ENCODE results near the gene MRTFA. TPM values are rescaled to one million over a fixed set of nuclear protein-coding genes. Genes with fewer than 3 reads are reported as not detected.

The MRTFA gene
- total and polyA plus RNA-seq, 2 of the 13 experiments (the other 11 are each of a cell fraction or from before 2014, with no cell fraction given), result 2.4 to 8.2 TPM

DNA sequence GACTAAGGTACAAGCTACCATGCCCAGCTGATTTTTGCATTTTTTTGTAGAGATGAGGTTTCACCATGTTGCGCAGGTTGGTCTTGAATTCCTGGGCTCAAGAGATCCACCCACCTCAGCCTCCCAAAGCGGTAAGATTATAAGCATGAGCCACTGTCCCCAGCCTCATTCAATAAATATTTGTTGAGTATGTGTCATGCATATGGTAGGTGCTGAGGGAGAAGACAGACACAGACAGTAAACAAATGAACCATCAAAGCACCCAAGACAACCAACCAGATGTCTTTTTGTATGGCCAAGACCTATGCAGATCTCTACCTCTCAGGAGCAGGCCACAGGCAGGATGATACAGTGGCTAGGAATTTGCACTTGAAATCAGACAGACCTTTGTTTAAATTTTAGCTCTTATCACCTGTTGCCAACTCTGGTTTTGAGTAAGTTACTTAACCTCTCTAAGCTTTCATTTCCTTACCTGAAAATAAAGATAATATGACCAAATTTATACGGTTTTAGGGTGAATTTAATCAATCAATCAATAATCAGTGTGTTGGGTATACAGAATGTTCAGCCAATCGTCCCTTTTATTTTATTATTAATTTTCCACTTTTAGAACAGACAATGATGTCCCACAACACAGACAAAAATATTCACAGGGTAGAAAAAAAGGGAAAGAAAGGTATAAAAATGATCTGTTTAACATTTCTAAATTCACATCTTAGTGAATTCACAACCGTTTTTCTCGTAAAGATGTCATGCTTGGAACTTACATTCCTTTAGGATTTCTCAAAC is 137.9 kb downstream of the MRTFA start (continued):
- TF ChIP-seq, protein P1, sequence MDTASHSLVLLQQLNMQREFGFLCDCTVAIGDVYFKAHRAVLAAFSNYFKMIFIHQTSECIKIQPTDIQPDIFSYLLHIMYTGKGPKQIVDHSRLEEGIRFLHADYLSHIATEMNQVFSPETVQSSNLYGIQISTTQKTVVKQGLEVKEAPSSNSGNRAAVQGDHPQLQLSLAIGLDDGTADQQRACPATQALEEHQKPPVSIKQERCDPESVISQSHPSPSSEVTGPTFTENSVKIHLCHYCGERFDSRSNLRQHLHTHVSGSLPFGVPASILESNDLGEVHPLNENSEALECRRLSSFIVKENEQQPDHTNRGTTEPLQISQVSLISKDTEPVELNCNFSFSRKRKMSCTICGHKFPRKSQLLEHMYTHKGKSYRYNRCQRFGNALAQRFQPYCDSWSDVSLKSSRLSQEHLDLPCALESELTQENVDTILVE (CRISPR knock-in tag; IDR thresholded peaks at IDR 0.05), result peak; percentile 66; the same call in 1 of the 2 replicates
- TF ChIP-seq, protein P2, sequence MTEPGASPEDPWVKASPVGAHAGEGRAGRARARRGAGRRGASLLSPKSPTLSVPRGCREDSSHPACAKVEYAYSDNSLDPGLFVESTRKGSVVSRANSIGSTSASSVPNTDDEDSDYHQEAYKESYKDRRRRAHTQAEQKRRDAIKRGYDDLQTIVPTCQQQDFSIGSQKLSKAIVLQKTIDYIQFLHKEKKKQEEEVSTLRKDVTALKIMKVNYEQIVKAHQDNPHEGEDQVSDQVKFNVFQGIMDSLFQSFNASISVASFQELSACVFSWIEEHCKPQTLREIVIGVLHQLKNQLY (CRISPR knock-in tag; IDR thresholded peaks at IDR 0.05), result peak; percentile 89
- TF ChIP-seq REL (CRISPR knock-in tag; conservative IDR thresholded peaks at IDR 0.05) (no peak), NFIC (IDR thresholded peaks at IDR 0.05; ENCODE audit: low read length) (peak; percentile 79), TARDBP (CRISPR knock-in tag; IDR thresholded peaks at IDR 0.05) (peak; percentile 51; the same call in 1 of the 2 replicates), JUN (CRISPR knock-in tag; IDR thresholded peaks at IDR 0.05) (peak; percentile 98), CREM (IDR thresholded peaks at IDR 0.05) (peak; percentile 82), CREM (CRISPR knock-in tag; IDR thresholded peaks at IDR 0.05) (no peak), GATAD1 (CRISPR knock-in tag; IDR thresholded peaks at IDR 0.05) (peak; percentile 50; the same call in 1 of the 2 replicates), ISX (CRISPR knock-in tag; conservative IDR thresholded peaks at IDR 0.05) (no peak)
- TF ChIP-seq, protein P3, sequence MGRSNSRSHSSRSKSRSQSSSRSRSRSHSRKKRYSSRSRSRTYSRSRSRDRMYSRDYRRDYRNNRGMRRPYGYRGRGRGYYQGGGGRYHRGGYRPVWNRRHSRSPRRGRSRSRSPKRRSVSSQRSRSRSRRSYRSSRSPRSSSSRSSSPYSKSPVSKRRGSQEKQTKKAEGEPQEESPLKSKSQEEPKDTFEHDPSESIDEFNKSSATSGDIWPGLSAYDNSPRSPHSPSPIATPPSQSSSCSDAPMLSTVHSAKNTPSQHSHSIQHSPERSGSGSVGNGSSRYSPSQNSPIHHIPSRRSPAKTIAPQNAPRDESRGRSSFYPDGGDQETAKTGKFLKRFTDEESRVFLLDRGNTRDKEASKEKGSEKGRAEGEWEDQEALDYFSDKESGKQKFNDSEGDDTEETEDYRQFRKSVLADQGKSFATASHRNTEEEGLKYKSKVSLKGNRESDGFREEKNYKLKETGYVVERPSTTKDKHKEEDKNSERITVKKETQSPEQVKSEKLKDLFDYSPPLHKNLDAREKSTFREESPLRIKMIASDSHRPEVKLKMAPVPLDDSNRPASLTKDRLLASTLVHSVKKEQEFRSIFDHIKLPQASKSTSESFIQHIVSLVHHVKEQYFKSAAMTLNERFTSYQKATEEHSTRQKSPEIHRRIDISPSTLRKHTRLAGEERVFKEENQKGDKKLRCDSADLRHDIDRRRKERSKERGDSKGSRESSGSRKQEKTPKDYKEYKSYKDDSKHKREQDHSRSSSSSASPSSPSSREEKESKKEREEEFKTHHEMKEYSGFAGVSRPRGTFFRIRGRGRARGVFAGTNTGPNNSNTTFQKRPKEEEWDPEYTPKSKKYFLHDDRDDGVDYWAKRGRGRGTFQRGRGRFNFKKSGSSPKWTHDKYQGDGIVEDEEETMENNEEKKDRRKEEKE (IDR thresholded peaks at IDR 0.05), result no peak
- TF ChIP-seq, protein P4, sequence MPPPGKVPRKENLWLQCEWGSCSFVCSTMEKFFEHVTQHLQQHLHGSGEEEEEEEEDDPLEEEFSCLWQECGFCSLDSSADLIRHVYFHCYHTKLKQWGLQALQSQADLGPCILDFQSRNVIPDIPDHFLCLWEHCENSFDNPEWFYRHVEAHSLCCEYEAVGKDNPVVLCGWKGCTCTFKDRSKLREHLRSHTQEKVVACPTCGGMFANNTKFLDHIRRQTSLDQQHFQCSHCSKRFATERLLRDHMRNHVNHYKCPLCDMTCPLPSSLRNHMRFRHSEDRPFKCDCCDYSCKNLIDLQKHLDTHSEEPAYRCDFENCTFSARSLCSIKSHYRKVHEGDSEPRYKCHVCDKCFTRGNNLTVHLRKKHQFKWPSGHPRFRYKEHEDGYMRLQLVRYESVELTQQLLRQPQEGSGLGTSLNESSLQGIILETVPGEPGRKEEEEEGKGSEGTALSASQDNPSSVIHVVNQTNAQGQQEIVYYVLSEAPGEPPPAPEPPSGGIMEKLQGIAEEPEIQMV (CRISPR knock-in tag; IDR thresholded peaks at IDR 0.05; ENCODE audit: low read depth), result no peak
- TF ChIP-seq, protein P5, sequence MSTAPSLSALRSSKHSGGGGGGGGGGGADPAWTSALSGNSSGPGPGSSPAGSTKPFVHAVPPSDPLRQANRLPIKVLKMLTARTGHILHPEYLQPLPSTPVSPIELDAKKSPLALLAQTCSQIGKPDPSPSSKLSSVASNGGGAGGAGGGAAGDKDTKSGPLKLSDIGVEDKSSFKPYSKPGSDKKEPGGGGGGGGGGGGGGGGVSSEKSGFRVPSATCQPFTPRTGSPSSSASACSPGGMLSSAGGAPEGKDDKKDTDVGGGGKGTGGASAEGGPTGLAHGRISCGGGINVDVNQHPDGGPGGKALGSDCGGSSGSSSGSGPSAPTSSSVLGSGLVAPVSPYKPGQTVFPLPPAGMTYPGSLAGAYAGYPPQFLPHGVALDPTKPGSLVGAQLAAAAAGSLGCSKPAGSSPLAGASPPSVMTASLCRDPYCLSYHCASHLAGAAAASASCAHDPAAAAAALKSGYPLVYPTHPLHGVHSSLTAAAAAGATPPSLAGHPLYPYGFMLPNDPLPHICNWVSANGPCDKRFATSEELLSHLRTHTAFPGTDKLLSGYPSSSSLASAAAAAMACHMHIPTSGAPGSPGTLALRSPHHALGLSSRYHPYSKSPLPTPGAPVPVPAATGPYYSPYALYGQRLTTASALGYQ (CRISPR knock-in tag; IDR thresholded peaks at IDR 0.05), result peak; percentile 87
- TF ChIP-seq, protein P6, sequence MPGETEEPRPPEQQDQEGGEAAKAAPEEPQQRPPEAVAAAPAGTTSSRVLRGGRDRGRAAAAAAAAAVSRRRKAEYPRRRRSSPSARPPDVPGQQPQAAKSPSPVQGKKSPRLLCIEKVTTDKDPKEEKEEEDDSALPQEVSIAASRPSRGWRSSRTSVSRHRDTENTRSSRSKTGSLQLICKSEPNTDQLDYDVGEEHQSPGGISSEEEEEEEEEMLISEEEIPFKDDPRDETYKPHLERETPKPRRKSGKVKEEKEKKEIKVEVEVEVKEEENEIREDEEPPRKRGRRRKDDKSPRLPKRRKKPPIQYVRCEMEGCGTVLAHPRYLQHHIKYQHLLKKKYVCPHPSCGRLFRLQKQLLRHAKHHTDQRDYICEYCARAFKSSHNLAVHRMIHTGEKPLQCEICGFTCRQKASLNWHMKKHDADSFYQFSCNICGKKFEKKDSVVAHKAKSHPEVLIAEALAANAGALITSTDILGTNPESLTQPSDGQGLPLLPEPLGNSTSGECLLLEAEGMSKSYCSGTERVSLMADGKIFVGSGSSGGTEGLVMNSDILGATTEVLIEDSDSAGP (CRISPR knock-in tag; IDR thresholded peaks at IDR 0.05; ENCODE audit: borderline replicate concordance), result no peak
- TF ChIP-seq, protein P7, sequence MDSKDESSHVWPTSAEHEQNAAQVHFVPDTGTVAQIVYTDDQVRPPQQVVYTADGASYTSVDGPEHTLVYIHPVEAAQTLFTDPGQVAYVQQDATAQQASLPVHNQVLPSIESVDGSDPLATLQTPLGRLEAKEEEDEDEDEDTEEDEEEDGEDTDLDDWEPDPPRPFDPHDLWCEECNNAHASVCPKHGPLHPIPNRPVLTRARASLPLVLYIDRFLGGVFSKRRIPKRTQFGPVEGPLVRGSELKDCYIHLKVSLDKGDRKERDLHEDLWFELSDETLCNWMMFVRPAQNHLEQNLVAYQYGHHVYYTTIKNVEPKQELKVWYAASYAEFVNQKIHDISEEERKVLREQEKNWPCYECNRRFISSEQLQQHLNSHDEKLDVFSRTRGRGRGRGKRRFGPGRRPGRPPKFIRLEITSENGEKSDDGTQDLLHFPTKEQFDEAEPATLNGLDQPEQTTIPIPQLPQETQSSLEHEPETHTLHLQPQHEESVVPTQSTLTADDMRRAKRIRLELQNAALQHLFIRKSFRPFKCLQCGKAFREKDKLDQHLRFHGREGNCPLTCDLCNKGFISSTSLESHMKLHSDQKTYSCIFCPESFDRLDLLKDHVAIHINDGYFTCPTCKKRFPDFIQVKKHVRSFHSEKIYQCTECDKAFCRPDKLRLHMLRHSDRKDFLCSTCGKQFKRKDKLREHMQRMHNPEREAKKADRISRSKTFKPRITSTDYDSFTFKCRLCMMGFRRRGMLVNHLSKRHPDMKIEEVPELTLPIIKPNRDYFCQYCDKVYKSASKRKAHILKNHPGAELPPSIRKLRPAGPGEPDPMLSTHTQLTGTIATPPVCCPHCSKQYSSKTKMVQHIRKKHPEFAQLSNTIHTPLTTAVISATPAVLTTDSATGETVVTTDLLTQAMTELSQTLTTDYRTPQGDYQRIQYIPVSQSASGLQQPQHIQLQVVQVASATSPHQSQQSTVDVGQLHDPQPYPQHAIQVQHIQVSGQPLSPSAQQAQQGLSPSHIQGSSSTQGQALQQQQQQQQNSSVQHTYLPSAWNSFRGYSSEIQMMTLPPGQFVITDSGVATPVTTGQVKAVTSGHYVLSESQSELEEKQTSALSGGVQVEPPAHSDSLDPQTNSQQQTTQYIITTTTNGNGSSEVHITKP (CRISPR knock-in tag; IDR thresholded peaks at IDR 0.05; ENCODE audit: low read depth), result peak; percentile 60; the same call in 1 of the 2 replicates

Data from HepG2 (cell line).